ENCODE measurements around the gene SPPL3. TPM values are rescaled to one million over a fixed set of nuclear protein-coding genes. Genes with fewer than 3 reads are reported as not detected.

The SPPL3 gene
- total and polyA plus RNA-seq, 7 experiments from 2014 or later, result 22.8 to 51.8 (median 47.5) TPM

DNA sequence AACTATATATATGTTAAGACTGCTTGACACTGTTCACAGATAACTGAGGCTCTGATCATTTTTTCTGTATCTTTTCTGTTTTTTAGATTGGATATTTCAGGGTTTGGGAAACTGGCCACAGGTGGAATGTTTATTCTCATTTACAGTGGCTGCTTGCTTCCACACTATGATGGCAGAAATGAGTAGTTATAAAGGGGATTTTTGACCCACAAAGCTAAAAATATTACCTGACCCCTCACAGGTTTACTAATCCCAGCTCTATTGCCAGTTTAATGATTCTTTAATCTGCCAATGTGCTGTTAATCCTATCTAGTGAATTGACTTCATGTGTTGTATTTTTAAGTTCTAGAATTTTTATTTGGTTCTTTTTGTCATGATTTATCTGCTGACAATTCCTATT lies 148.9 kb downstream of the SPPL3 start:
- Histone ChIP-seq H3K27ac (ENCODE audit: low read depth, low read length) (no peak overlapping the region), H3K27me3 (ENCODE audit: control insufficient read depth in 2 of 2, insufficient read depth in 2 of 2, low read length in 2 of 2) (no peaks in the 10 kb centered on the region), H3K4me1 (ENCODE audit: control insufficient read depth in 2 of 2, insufficient read depth in 2 of 2, low read length in 2 of 2) (no peaks in the 10 kb centered on the region), H3K36me3 (ENCODE audit: control insufficient read depth in 2 of 3, insufficient read depth in 3 of 3, low read length in 3 of 3) (no peaks in the 10 kb centered on the region), H3K4me3 (ENCODE audit: low read length) (no peak overlapping the region), H3K9me3 (ENCODE audit: control insufficient read depth in 2 of 3, low read length in 3 of 3) (peaks cover 0 to 5% (median 0%) of the 10 kb centered on the region in 3 experiments)
- CTCF ChIA-PET, result no interaction called here
- H3K9me3 Mint-ChIP-seq, result peaks cover 1 to 17% (median 7%) of the 10 kb centered on the region in 11 donors
- H3K27me3 Mint-ChIP-seq, result peaks cover 0 to 9% (median 5%) of the 10 kb centered on the region in 5 donors
- H3K36me3 Mint-ChIP-seq, result peaks cover 0 to 11% (median 6%) of the 10 kb centered on the region in 5 donors
- H3K4me1 Mint-ChIP-seq, result peaks cover 0 to 15% (median 4%) of the 10 kb centered on the region in 7 donors
- ATAC-seq (no peak), DNase-seq (no peak)
- no peak overlapping the region for H3K27ac Mint-ChIP-seq
- no peak overlapping the region for H3K4me3 Mint-ChIP-seq
- POLR2A ChIA-PET, result no interaction called here
- intact Hi-C loops (cut with micrococcal nuclease), result no loop called here

DNA sequence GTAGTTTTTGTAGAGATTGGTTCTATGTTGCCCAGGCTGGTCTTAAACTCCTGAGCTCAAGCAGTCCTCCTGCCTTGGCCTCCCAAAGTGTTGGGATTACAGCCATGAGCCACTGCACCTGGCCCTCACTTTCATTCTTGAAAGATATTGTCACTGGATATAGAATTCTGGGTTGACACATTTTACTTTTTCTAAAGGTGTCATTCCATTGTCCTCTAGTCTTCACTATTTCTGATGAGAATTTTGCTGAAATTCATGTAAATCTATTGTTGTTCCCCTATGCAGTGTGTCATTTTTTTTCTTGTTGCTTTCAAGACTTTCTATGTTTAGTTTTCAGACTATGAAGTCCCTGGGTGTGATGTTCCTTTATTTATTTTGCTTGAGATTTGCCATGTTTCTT lies 149.4 kb downstream of the SPPL3 start:
- Mint-ChIP-seq H3K4me1 (peaks cover 0 to 10% (median 0%) of the 10 kb centered on the region in 7 donors), H3K9me3 (peaks cover 1 to 17% (median 7%) of the 10 kb centered on the region in 11 donors), H3K36me3 (peaks cover 0 to 11% (median 6%) of the 10 kb centered on the region in 5 donors), H3K27ac (no peak overlapping the region), H3K4me3 (no peak overlapping the region), H3K27me3 (peaks cover 0 to 9% (median 5%) of the 10 kb centered on the region in 5 donors)
- Histone ChIP-seq H3K27me3 (ENCODE audit: control insufficient read depth in 2 of 2, insufficient read depth in 2 of 2, low read length in 2 of 2) (no peaks in the 10 kb centered on the region), H3K4me3 (ENCODE audit: low read length) (no peak overlapping the region), H3K9me3 (ENCODE audit: control insufficient read depth in 2 of 3, low read length in 3 of 3) (peaks cover 0 to 5% (median 0%) of the 10 kb centered on the region in 3 experiments), H3K36me3 (ENCODE audit: control insufficient read depth in 2 of 3, insufficient read depth in 3 of 3, low read length in 3 of 3) (no peaks in the 10 kb centered on the region), H3K4me1 (ENCODE audit: control insufficient read depth in 2 of 2, insufficient read depth in 2 of 2, low read length in 2 of 2) (no peaks in the 10 kb centered on the region), H3K27ac (ENCODE audit: low read depth, low read length) (no peak overlapping the region)
- no peak for ATAC-seq
- POLR2A ChIA-PET, result no interaction called here
- intact Hi-C loops (cut with micrococcal nuclease), result no loop called here
- DNase-seq, result no peak
- CTCF ChIA-PET, result no interaction called here

DNA sequence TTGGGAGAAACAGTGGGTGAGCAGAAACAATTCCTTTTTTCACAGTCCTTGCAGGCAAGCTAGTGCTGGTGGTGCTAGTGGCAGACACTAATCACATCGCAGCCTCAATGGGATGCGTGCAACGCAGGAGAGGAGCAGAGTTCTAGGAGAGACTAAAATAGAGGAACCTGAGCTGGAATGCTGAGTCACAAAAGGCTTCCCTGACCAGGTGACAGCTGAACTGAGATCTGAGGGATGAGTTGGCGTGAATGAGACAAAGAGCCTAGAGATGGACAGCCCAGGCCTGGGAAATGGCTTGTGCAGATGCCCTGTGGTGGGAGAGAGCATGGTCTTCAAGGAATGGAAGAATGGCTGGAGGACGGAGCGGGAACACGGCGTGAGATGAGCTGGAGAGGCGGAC lies 152.8 kb downstream of the SPPL3 start:
- Histone ChIP-seq H3K36me3 (ENCODE audit: control insufficient read depth in 2 of 3, insufficient read depth in 3 of 3, low read length in 3 of 3) (no peaks in the 10 kb centered on the region), H3K27ac (ENCODE audit: low read depth, low read length) (no peak overlapping the region), H3K9me3 (ENCODE audit: control insufficient read depth in 2 of 3, low read length in 3 of 3) (peaks cover 0 to 5% (median 0%) of the 10 kb centered on the region in 3 experiments), H3K27me3 (ENCODE audit: control insufficient read depth in 2 of 2, insufficient read depth in 2 of 2, low read length in 2 of 2) (no peaks in the 10 kb centered on the region), H3K4me3 (ENCODE audit: low read length) (no peak overlapping the region), H3K4me1 (ENCODE audit: control insufficient read depth in 2 of 2, insufficient read depth in 2 of 2, low read length in 2 of 2) (no peaks in the 10 kb centered on the region)
- H3K9me3 Mint-ChIP-seq, result peaks cover 1 to 17% (median 7%) of the 10 kb centered on the region in 11 donors
- POLR2A ChIA-PET, result no interaction called here
- CTCF ChIA-PET, result interaction anchor here (0.7 kb wide), 1 partner anchor 220 kb away, joined by 3 read pairs; no protein-coding TSS in a partner anchor
- peaks cover 0 to 2% (median 0%) of the 10 kb centered on the region in 7 donors for H3K4me1 Mint-ChIP-seq
- H3K4me3 Mint-ChIP-seq, result no peak overlapping the region
- no peak for ATAC-seq
- peaks cover 0 to 8% (median 5%) of the 10 kb centered on the region in 5 donors for H3K36me3 Mint-ChIP-seq
- intact Hi-C loops (cut with micrococcal nuclease), result no loop called here
- peaks cover 0 to 9% (median 5%) of the 10 kb centered on the region in 5 donors for H3K27me3 Mint-ChIP-seq
- no peak overlapping the region for H3K27ac Mint-ChIP-seq
- no peak for DNase-seq

DNA sequence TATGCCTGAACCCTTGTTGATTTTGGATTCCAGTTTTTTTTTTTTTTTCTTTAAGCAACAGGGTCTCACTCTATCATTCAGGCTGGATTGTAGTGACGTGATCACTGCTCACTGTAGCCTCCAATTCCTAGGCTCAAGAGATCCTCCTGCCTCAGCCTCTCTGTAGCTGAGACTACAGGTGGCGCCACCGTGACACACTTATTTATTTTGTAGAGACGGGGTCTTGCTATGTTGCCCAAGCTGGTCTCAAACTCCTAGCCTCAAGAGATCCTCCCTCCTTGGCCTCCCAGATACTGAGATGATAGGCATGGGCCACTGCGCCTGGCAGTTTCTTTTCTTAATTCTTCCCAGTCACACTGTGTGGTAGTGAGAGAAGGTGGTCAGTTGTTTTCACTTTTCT lies 153.4 kb downstream of the SPPL3 start:
- Histone ChIP-seq H3K36me3 (ENCODE audit: control insufficient read depth in 2 of 3, insufficient read depth in 3 of 3, low read length in 3 of 3) (no peaks in the 10 kb centered on the region), H3K9me3 (ENCODE audit: control insufficient read depth in 2 of 3, low read length in 3 of 3) (peaks cover 0 to 5% (median 0%) of the 10 kb centered on the region in 3 experiments), H3K4me1 (ENCODE audit: control insufficient read depth in 2 of 2, insufficient read depth in 2 of 2, low read length in 2 of 2) (no peaks in the 10 kb centered on the region), H3K4me3 (ENCODE audit: low read length) (no peak overlapping the region), H3K27me3 (ENCODE audit: control insufficient read depth in 2 of 2, insufficient read depth in 2 of 2, low read length in 2 of 2) (no peaks in the 10 kb centered on the region), H3K27ac (ENCODE audit: low read depth, low read length) (no peak overlapping the region)
- H3K9me3 Mint-ChIP-seq, result peaks cover 1 to 17% (median 7%) of the 10 kb centered on the region in 11 donors
- H3K4me1 Mint-ChIP-seq, result peaks cover 0 to 2% (median 0%) of the 10 kb centered on the region in 7 donors
- ATAC-seq, result no peak
- no peak for DNase-seq
- ChIA-PET POLR2A (no interaction called here), CTCF (no interaction called here)
- peaks cover 0 to 9% (median 5%) of the 10 kb centered on the region in 5 donors for H3K27me3 Mint-ChIP-seq
- no peak overlapping the region for H3K4me3 Mint-ChIP-seq
- H3K27ac Mint-ChIP-seq, result no peak overlapping the region
- intact Hi-C loops (cut with micrococcal nuclease), result no loop called here
- H3K36me3 Mint-ChIP-seq, result peaks cover 0 to 8% (median 5%) of the 10 kb centered on the region in 5 donors

DNA sequence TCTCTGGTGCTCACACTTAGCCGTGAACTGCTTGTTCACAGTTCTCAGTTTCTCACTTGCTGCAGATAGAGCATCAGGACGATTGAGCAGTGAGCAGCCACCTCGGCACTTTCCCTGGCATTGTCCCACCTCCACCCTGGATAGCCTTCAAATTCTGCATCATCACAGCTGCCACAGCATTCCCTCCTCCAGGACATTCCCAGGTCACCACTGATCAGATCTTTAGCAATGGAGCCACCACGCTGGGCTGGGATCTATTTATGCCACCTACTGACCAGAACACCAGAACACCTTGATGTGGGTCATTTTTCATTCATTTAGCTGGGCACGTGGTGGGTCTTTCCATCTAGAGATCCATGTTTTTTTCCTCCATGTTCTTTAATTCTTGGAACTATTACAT lies 154.9 kb downstream of the SPPL3 start:
- no peak for DNase-seq

DNA sequence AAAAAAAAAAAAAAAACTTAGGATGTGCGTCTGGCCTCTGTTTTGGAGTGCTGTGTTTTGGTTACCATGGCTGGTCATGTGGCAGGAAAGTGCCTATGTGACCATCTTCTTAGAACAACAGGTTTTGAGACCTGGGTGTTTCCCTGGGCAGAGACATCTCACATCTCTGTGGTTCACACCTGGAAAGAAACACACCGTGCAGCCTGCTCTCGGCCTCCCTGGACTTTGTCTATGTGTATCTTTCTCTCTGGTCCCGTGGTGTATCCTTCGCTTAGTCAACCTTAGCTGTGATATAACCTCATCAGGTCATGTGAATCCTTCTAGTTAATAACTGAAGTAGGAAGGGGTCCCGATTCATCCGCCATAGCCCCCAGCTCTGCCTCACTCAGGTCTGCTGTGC lies 155.9 kb downstream of the SPPL3 start:
- intact Hi-C loops (cut with micrococcal nuclease), result no loop called here
- no peak overlapping the region for H3K27ac Mint-ChIP-seq
- ChIA-PET CTCF (no interaction called here), POLR2A (no interaction called here)
- H3K9me3 ChIP-seq (ENCODE audit: control insufficient read depth in 2 of 3, low read length in 3 of 3), result no peaks in the 10 kb centered on the region
- no peaks in the 10 kb centered on the region for H3K27me3 ChIP-seq (ENCODE audit: control insufficient read depth in 2 of 2, insufficient read depth in 2 of 2, low read length in 2 of 2)
- H3K36me3 ChIP-seq (ENCODE audit: control insufficient read depth in 2 of 3, insufficient read depth in 3 of 3, low read length in 3 of 3), result no peaks in the 10 kb centered on the region
- H3K4me1 ChIP-seq (ENCODE audit: control insufficient read depth in 2 of 2, insufficient read depth in 2 of 2, low read length in 2 of 2), result no peaks in the 10 kb centered on the region
- no peak for DNase-seq
- peaks cover 0 to 2% (median 0%) of the 10 kb centered on the region in 7 donors for H3K4me1 Mint-ChIP-seq
- H3K4me3 ChIP-seq (ENCODE audit: low read length), result no peak overlapping the region
- H3K36me3 Mint-ChIP-seq, result peaks cover 0 to 4% (median 0%) of the 10 kb centered on the region in 5 donors
- no peaks in the 10 kb centered on the region for H3K9me3 Mint-ChIP-seq
- peaks cover 0 to 3% (median 0%) of the 10 kb centered on the region in 5 donors for H3K27me3 Mint-ChIP-seq
- ATAC-seq, result no peak
- no peak overlapping the region for H3K27ac ChIP-seq (ENCODE audit: low read depth, low read length)
- H3K4me3 Mint-ChIP-seq, result no peak overlapping the region

More for the DNA sequence above, 154.9 kb downstream of the SPPL3 start:
- Mint-ChIP-seq H3K4me3 (no peak overlapping the region), H3K4me1 (peaks cover 0 to 2% (median 0%) of the 10 kb centered on the region in 7 donors), H3K36me3 (peaks cover 0 to 4% (median 0%) of the 10 kb centered on the region in 5 donors), H3K9me3 (peaks cover 0 to 5% (median 1%) of the 10 kb centered on the region in 11 donors), H3K27me3 (peaks cover 0 to 7% (median 0%) of the 10 kb centered on the region in 5 donors), H3K27ac (no peak overlapping the region)
- intact Hi-C loops (cut with micrococcal nuclease), result no loop called here
- Histone ChIP-seq H3K27ac (ENCODE audit: low read depth, low read length) (no peak overlapping the region), H3K4me3 (ENCODE audit: low read length) (no peak overlapping the region), H3K4me1 (ENCODE audit: control insufficient read depth in 2 of 2, insufficient read depth in 2 of 2, low read length in 2 of 2) (no peaks in the 10 kb centered on the region), H3K9me3 (ENCODE audit: control insufficient read depth in 2 of 3, low read length in 3 of 3) (no peaks in the 10 kb centered on the region), H3K36me3 (ENCODE audit: control insufficient read depth in 2 of 3, insufficient read depth in 3 of 3, low read length in 3 of 3) (no peaks in the 10 kb centered on the region), H3K27me3 (ENCODE audit: control insufficient read depth in 2 of 2, insufficient read depth in 2 of 2, low read length in 2 of 2) (no peaks in the 10 kb centered on the region)
- no peak for ATAC-seq
- ChIA-PET CTCF (interaction anchor here (0.6 kb wide), 1 partner anchor 91 kb away, joined by 5 read pairs; no protein-coding TSS in a partner anchor), POLR2A (no interaction called here)

DNA sequence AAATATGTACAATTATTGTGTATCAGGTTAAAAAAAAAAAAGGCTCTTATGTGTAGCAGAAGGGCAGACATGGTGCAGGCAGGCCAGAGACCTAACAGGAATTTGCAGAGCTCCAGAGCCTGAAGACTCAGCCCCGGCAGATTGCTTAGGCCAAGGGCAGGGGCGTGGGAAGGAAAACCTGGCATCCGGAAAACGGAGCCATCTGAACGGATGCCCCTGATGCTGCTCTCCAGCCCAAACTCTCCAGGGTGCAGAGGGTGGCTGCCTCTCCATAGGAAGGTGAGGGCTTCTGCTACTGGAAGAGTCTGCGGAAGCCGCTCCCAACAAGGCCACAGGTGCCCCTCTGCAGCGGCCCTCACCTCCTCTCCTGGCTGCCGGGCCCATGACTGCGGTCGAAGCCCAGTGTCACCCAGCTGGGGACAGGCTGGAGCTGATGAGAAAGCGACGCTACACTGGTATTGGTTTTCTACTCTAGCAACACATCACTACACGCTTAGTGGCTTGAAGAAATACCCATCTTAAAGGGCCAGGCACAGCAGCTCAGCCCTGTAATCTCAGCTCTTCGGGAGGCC lies 159.2 kb downstream of the SPPL3 start:
- Histone ChIP-seq H3K27me3 (ENCODE audit: control insufficient read depth in 2 of 2, insufficient read depth in 2 of 2, low read length in 2 of 2) (no peaks in the 10 kb centered on the region), H3K4me3 (ENCODE audit: low read length) (no peak overlapping the region), H3K36me3 (ENCODE audit: control insufficient read depth in 2 of 3, insufficient read depth in 3 of 3, low read length in 3 of 3) (no peaks in the 10 kb centered on the region), H3K4me1 (ENCODE audit: control insufficient read depth in 2 of 2, insufficient read depth in 2 of 2, low read length in 2 of 2) (no peaks in the 10 kb centered on the region), H3K9me3 (ENCODE audit: control insufficient read depth in 2 of 3, low read length in 3 of 3) (no peaks in the 10 kb centered on the region), H3K27ac (ENCODE audit: low read depth, low read length) (no peak overlapping the region)
- H3K27me3 Mint-ChIP-seq, result peaks cover 0 to 2% (median 0%) of the 10 kb centered on the region in 5 donors
- ATAC-seq, result no peak
- ChIA-PET POLR2A (no interaction called here), CTCF (no interaction called here)
- no peak for DNase-seq
- intact Hi-C loops (cut with micrococcal nuclease), result no loop called here
- H3K4me3 Mint-ChIP-seq, result no peak overlapping the region
- H3K36me3 Mint-ChIP-seq, result peaks cover 0 to 4% (median 0%) of the 10 kb centered on the region in 5 donors
- H3K27ac Mint-ChIP-seq, result no peak overlapping the region
- peaks cover 0 to 2% (median 0%) of the 10 kb centered on the region in 7 donors for H3K4me1 Mint-ChIP-seq
- no peaks in the 10 kb centered on the region for H3K9me3 Mint-ChIP-seq
